DND-41 (cell line): ENCODE data around the gene CRACR2B.

Experiments used
- ATAC-seq: fragments of 200-7000 bp; cut with Tn5 transposase; 3 replicates; pipeline ENCODE4 v1.9.1; 2021; ENCODE audit warnings: low read depth; ENCODE audit not compliant: insufficient read depth
- DNase-seq: peaks from one replicate; pipeline ENCODE4 v3.0.0-alpha.2; 2020
- H2AFZ ChIP-seq: 2 replicates; pipeline ENCODE4 v1.6.0; 2012; ENCODE audit warnings: low read depth, low read length
- H3K27ac ChIP-seq: 2 replicates; pipeline ENCODE4 v1.5.1; 2012; ENCODE audit warnings: low read length, inconsistent platforms
- H3K27me3 ChIP-seq: fragments of 200-600 bp; sonication (generic); 2 replicates; pipeline ENCODE4 v1.6.0; 2012; ENCODE audit warnings: low read length, mild to moderate bottlenecking, inconsistent platforms; ENCODE audit not compliant: insufficient read depth, poor library complexity
- H3K36me3 ChIP-seq: 2 replicates; pipeline ENCODE4 v1.5.1; 2012; ENCODE audit warnings: low read length, inconsistent platforms; ENCODE audit not compliant: insufficient read depth
- H3K4me1 ChIP-seq: 2 replicates; pipeline ENCODE4 v1.5.1; 2012; ENCODE audit warnings: mild to moderate bottlenecking, low read length; ENCODE audit not compliant: insufficient read depth
- H3K4me2 ChIP-seq: 2 replicates; pipeline ENCODE4 v1.6.0; 2012; ENCODE audit warnings: mild to moderate bottlenecking, moderate library complexity, low read length, inconsistent platforms; ENCODE audit not compliant: insufficient read depth
- H3K4me3 ChIP-seq, 2 experiments: fragments of 200-600 bp in 1 of 2; shearing (Covaris generic) in 1 of 2; 2 replicates each; pipeline ENCODE4 v1.5.1; 2012 to 2016; ENCODE audit warnings: inconsistent platforms in 2 of 2, low read length in 2 of 2, mild to moderate bottlenecking in 2 of 2, low read depth in 1 of 2, moderate library complexity in 1 of 2
- H3K79me2 ChIP-seq: 2 replicates; pipeline ENCODE4 v1.6.0; 2012; ENCODE audit warnings: low read length, inconsistent platforms; ENCODE audit not compliant: insufficient read depth
- H3K9ac ChIP-seq: 2 replicates; pipeline ENCODE4 v1.6.0; 2012; ENCODE audit warnings: low read depth, mild to moderate bottlenecking, inconsistent platforms, low read length, moderate library complexity
- H3K9me3 ChIP-seq: 2 replicates; pipeline ENCODE4 v1.5.1; 2012; ENCODE audit warnings: low read length, moderate library complexity, mild to moderate bottlenecking, inconsistent platforms; ENCODE audit not compliant: insufficient read depth, severe bottlenecking
- H4K20me1 ChIP-seq: 2 replicates; pipeline ENCODE4 v1.6.0; 2012; ENCODE audit warnings: low read length; ENCODE audit not compliant: insufficient read depth
- CTCF ChIP-seq: IDR thresholded peaks from 2 replicates; pipeline ENCODE4 v1.5.1; 2012; ENCODE audit warnings: borderline replicate concordance, low read length, moderate library complexity, mild to moderate bottlenecking; ENCODE audit not compliant: poor library complexity, severe bottlenecking; ENCODE audit errors: extremely low read depth
- EZH2 ChIP-seq: IDR thresholded peaks from 3 replicates; pipeline ENCODE4 v1.6.1; 2012; ENCODE audit warnings: borderline replicate concordance, low read depth, mild to moderate bottlenecking, moderate library complexity, low read length, inconsistent platforms; ENCODE audit not compliant: severe bottlenecking

The CRACR2B gene

GRCh38 chr11:792535-792821 lies 35.2 kb upstream of the CRACR2B start:
- ATAC-seq (no peak), DNase-seq (no peak)
- Histone ChIP-seq H2AFZ (no peak overlapping the region), H3K4me1 (peaks cover 27% of the 10 kb centered on the region), H3K4me3 (no peak overlapping the region), H3K9me3 (no peaks in the 10 kb centered on the region), H3K27ac (no peak overlapping the region), H4K20me1 (peaks cover 39% of the 10 kb centered on the region), H3K4me2 (no peak overlapping the region), H3K79me2 (peaks cover 17% of the 10 kb centered on the region), H3K36me3 (peaks cover 29% of the 10 kb centered on the region), H3K9ac (no peak overlapping the region), H3K27me3 (no peaks in the 10 kb centered on the region)
- no peak for TF ChIP-seq EZH2
- TF ChIP-seq CTCF: no peak

- Histone ChIP-seq H3K4me3 (no peak overlapping the region), H3K36me3 (peaks cover 29% of the 10 kb centered on the region), H3K27me3 (no peaks in the 10 kb centered on the region), H3K79me2 (peaks cover 20% of the 10 kb centered on the region), H4K20me1 (peaks cover 39% of the 10 kb centered on the region), H3K27ac (no peak overlapping the region), H3K9ac (no peak overlapping the region), H3K4me2 (no peak overlapping the region), H2AFZ (no peak overlapping the region), H3K9me3 (no peaks in the 10 kb centered on the region), H3K4me1 (peaks cover 31% of the 10 kb centered on the region)
- ATAC-seq: no peak
- TF ChIP-seq EZH2: no peak
- no peak for TF ChIP-seq CTCF
- DNase-seq: no peak
Observed at GRCh38 chr11:792873-793272, 34.8 kb upstream of the CRACR2B start.

GRCh38 chr11:793556-793955 lies 34.2 kb upstream of the CRACR2B start:
- Histone ChIP-seq H3K27me3 (no peaks in the 10 kb centered on the region), H3K4me2 (no peak overlapping the region), H4K20me1 (peaks cover 43% of the 10 kb centered on the region), H3K27ac (no peak overlapping the region), H3K79me2 (peaks cover 20% of the 10 kb centered on the region), H3K9ac (no peak overlapping the region), H3K4me1 (peaks cover 36% of the 10 kb centered on the region), H3K4me3 (no peak overlapping the region), H2AFZ (no peak overlapping the region), H3K36me3 (peaks cover 29% of the 10 kb centered on the region), H3K9me3 (no peaks in the 10 kb centered on the region)
- no peak for TF ChIP-seq EZH2
- no peak for TF ChIP-seq CTCF
- DNase-seq (no peak), ATAC-seq (no peak)
